ENCODE results near the gene MSI2.

GRCh38 chr17:57622306-57622682 is 366.0 kb downstream of the MSI2 start:
- TF ChIP-seq EZH2phosphoT487 (IDR thresholded peaks at IDR 0.05; ENCODE audit: insufficient read depth, low read depth) (no peak), EZH2 (IDR thresholded peaks at IDR 0.05; ENCODE audit: insufficient read depth, poor library complexity, severe bottlenecking) (no peak)

All from GM23248 (cell line).